Measurements from ENCODE around the gene RELL1.

The RELL1 gene

DNA sequence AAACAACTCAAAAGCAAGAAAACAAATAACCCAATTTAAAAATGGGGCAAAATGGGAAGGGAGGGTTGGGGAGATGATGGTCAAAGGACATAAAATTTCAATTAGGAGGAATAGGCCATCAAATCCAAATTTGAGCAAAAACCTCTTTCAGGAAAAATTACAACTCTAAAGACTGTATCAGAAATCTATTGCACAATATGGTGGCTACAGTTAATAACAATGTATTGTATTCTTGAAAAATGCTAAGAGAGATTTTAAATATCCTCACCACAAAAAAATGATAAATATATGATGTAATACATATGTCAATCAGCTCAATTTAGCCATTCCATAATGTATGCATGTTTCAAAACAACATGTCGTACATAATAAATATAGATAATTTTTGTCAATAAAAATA lies 60.7 kb downstream of the RELL1 start:
- Histone ChIP-seq H3K36me3 (ENCODE audit: control insufficient read depth, insufficient read depth, low read length) (no peaks in the 10 kb centered on the region), H3K27ac (ENCODE audit: insufficient read depth, low read depth, low read length, poor library complexity, severe bottlenecking) (no peak overlapping the region), H3K4me3 (ENCODE audit: insufficient read depth, low read depth, low read length) (no peak overlapping the region), H3K27me3 (ENCODE audit: control insufficient read depth, insufficient read depth, low read length, poor library complexity, severe bottlenecking) (no peaks in the 10 kb centered on the region), H3K4me1 (ENCODE audit: control insufficient read depth, insufficient read depth, low read length) (peaks cover 11% of the 10 kb centered on the region), H3K9me3 (ENCODE audit: control insufficient read depth, low read length) (no peaks in the 10 kb centered on the region)
- WGBS, 2 experiments, result no CpG with 5 or more reads among the region's 1 CpG

DNA sequence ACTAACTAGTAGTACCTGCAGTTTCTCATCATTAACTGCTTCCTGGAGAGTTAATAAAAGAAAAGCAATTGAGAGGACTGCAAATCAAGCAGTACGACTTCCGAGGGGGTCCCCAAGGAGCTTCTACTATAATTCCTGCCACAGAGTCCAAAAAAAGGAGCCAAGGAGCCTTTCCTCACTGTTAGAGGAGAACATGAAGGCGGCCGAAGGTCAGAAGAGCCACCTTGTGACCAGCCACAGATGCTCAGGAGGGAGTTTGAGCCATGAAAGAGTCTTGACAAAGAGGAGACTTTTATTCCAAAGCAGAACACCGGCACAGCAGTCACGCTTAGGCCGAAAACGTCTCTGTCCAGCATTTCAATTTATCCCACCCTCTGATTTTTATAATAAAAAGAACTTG lies 62.2 kb downstream of the RELL1 start:
- Histone ChIP-seq H3K9me3 (ENCODE audit: control insufficient read depth, low read length) (no peaks in the 10 kb centered on the region), H3K27me3 (ENCODE audit: control insufficient read depth, insufficient read depth, low read length, poor library complexity, severe bottlenecking) (no peaks in the 10 kb centered on the region), H3K4me3 (ENCODE audit: insufficient read depth, low read depth, low read length) (no peak overlapping the region), H3K27ac (ENCODE audit: insufficient read depth, low read depth, low read length, poor library complexity, severe bottlenecking) (no peak overlapping the region), H3K36me3 (ENCODE audit: control insufficient read depth, insufficient read depth, low read length) (no peaks in the 10 kb centered on the region), H3K4me1 (ENCODE audit: control insufficient read depth, insufficient read depth, low read length) (peaks cover 11% of the 10 kb centered on the region)
- WGBS, 2 experiments, result 93 to 98% methylated on average over 8 of the region's 8 CpGs

DNA sequence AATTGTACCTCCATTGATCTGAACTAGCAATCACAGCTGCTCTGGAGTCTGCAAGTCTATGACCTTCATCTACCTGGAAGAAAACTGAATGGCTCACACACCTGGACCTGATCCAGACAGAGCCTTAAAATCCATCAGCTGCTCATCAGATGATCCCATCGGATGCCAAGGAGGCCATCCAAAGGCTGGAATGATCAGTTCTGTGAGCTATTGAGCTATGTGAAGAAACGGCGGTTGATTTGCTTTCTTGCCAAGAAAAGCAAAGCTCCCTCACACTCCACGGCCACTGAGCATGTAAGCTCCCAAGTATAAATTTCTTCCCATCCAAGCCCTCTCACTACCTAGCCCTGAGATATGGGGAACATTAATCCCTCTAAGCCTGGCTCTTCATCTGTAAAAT lies 63.1 kb downstream of the RELL1 start:
- H3K27me3 ChIP-seq (ENCODE audit: control insufficient read depth, insufficient read depth, low read length, poor library complexity, severe bottlenecking), result no peaks in the 10 kb centered on the region
- H3K4me3 ChIP-seq (ENCODE audit: insufficient read depth, low read depth, low read length), result no peak overlapping the region
- H3K9me3 ChIP-seq (ENCODE audit: control insufficient read depth, low read length), result no peaks in the 10 kb centered on the region
- 92 to 98% methylated on average over 4 of the region's 4 CpGs for WGBS, 2 experiments
- H3K27ac ChIP-seq (ENCODE audit: insufficient read depth, low read depth, low read length, poor library complexity, severe bottlenecking), result no peak overlapping the region
- H3K36me3 ChIP-seq (ENCODE audit: control insufficient read depth, insufficient read depth, low read length), result no peaks in the 10 kb centered on the region
- H3K4me1 ChIP-seq (ENCODE audit: control insufficient read depth, insufficient read depth, low read length), result peaks cover 10% of the 10 kb centered on the region

DNA sequence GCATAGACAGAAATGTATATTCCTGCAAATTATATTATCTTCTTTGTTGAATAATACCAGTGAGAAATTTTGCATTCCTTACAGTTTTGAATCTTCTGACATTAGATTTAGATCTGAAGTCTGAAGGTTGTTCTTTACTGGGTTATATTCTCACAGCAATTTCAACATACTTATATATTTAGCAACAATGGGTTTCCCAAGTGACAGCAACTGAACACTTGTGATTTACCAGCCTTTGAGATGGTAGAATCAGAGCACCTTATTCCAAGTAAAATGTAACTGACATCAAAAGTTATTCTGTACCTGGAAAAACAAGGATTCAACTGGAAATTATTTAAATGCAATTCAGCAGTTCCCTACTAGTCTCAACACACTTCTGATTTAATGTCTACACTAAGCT lies 66.0 kb downstream of the RELL1 start:
- Histone ChIP-seq H3K27me3 (ENCODE audit: control insufficient read depth, insufficient read depth, low read length, poor library complexity, severe bottlenecking) (no peaks in the 10 kb centered on the region), H3K27ac (ENCODE audit: insufficient read depth, low read depth, low read length, poor library complexity, severe bottlenecking) (no peak overlapping the region), H3K4me1 (ENCODE audit: control insufficient read depth, insufficient read depth, low read length) (no peaks in the 10 kb centered on the region), H3K4me3 (ENCODE audit: insufficient read depth, low read depth, low read length) (no peak overlapping the region), H3K9me3 (ENCODE audit: control insufficient read depth, low read length) (no peaks in the 10 kb centered on the region), H3K36me3 (ENCODE audit: control insufficient read depth, insufficient read depth, low read length) (no peaks in the 10 kb centered on the region)

DNA sequence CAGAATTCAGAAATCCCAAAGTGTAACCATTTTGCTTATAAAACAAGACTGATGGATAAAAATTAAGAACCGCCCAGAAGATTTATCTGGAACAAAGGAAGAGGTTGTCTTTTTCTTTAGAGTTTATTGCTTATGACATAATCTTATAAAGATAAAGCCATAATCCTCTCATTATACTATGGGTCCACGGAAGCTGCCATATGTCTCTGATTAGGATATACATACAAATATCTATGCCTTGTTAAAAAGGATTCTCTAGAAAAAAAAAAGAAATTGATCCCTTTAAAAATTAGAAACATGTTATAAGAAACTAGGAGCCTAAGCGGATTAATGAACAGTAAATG lies 70.5 kb downstream of the RELL1 start:
- Histone ChIP-seq H3K9me3 (ENCODE audit: control insufficient read depth, low read length) (no peaks in the 10 kb centered on the region), H3K27me3 (ENCODE audit: control insufficient read depth, insufficient read depth, low read length, poor library complexity, severe bottlenecking) (no peaks in the 10 kb centered on the region), H3K27ac (ENCODE audit: insufficient read depth, low read depth, low read length, poor library complexity, severe bottlenecking) (no peak overlapping the region), H3K4me1 (ENCODE audit: control insufficient read depth, insufficient read depth, low read length) (no peaks in the 10 kb centered on the region), H3K4me3 (ENCODE audit: insufficient read depth, low read depth, low read length) (no peak overlapping the region), H3K36me3 (ENCODE audit: control insufficient read depth, insufficient read depth, low read length) (no peaks in the 10 kb centered on the region)
- WGBS, 2 experiments, result 100% methylated on average over 1 to 2 of the region's 3 CpGs

DNA sequence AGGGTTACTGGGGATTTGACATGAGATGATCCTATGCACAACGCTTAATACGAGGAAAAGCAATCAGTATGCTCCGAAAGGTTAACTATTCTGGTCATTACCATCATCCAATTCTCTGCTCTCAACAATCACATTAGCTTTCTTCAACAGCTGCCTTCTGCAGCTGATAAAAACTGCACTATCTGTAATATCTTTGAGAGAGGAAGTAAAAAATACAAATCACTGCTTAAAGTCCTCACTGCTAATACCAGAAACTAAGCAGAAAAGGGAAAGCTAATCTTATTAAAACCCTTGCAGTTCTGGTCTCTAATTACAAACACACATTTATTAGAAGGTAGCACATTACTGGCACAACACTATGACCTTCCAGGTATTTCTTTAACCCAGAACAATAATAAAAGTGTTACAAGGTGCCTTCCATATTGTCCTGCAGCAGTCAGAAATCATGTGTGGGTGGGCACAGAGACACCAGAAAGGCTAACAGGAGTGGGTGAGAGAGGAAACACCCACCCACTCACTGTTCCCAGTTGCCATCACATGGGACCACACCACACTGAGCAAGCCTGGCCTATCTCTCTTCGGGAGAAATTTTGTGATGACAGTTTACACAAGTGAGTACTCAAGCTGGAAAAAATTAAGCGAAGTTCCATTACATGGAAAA lies 71.0 kb downstream of the RELL1 start:
- H3K9me3 ChIP-seq (ENCODE audit: control insufficient read depth, low read length), result no peaks in the 10 kb centered on the region
- no peaks in the 10 kb centered on the region for H3K4me1 ChIP-seq (ENCODE audit: control insufficient read depth, insufficient read depth, low read length)
- H3K36me3 ChIP-seq (ENCODE audit: control insufficient read depth, insufficient read depth, low read length), result no peaks in the 10 kb centered on the region
- H3K4me3 ChIP-seq (ENCODE audit: insufficient read depth, low read depth, low read length), result no peak overlapping the region
- H3K27me3 ChIP-seq (ENCODE audit: control insufficient read depth, insufficient read depth, low read length, poor library complexity, severe bottlenecking), result no peaks in the 10 kb centered on the region
- WGBS, 2 experiments, result 95 to 96% methylated on average over 5 of the region's 5 CpGs
- H3K27ac ChIP-seq (ENCODE audit: insufficient read depth, low read depth, low read length, poor library complexity, severe bottlenecking), result no peak overlapping the region

DNA sequence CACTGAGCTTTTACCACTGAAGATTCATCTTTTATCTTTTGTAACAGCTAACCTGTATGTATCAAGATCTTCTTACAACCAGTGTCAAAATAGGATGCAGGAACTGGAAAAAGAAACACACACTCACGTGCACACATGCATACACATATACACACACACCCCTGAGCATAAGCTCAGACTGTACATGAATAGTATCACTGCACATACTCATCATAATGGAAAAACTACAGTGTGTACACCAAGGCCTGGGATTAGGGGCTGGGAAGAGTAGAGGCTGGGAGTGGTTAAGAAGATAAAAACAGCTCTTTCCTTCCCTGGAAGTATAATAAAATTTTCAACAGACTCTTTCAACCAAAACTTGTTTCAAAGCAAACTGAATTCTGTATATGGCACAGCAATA lies 73.4 kb downstream of the RELL1 start:
- Histone ChIP-seq H3K27me3 (ENCODE audit: control insufficient read depth, insufficient read depth, low read length, poor library complexity, severe bottlenecking) (no peaks in the 10 kb centered on the region), H3K4me3 (ENCODE audit: insufficient read depth, low read depth, low read length) (no peak overlapping the region), H3K4me1 (ENCODE audit: control insufficient read depth, insufficient read depth, low read length) (no peaks in the 10 kb centered on the region), H3K9me3 (ENCODE audit: control insufficient read depth, low read length) (no peaks in the 10 kb centered on the region), H3K27ac (ENCODE audit: insufficient read depth, low read depth, low read length, poor library complexity, severe bottlenecking) (no peak overlapping the region), H3K36me3 (ENCODE audit: control insufficient read depth, insufficient read depth, low read length) (no peaks in the 10 kb centered on the region)
- 86 to 100% methylated on average over 1 of the region's 1 CpG for WGBS, 2 experiments

DNA sequence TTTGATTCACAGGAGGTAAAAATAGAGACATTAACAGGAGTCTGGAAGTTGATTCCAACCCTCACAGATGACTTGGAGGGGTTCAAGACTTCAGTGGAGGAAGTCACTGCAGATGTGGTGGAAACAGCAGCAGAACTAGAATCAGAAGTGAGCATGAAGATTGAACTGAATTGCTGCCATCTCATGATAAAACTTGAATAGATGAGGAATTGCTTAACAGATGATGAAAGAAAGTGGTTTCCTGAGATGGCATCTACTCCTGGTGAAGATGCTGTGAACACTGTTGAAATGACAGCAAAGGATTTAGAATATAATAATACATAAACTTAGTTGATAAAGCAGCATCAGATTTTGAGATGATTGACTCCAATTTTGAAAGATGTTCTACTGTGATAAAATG lies 76.5 kb downstream of the RELL1 start:
- Histone ChIP-seq H3K4me3 (ENCODE audit: insufficient read depth, low read depth, low read length) (no peak overlapping the region), H3K27ac (ENCODE audit: insufficient read depth, low read depth, low read length, poor library complexity, severe bottlenecking) (no peak overlapping the region), H3K4me1 (ENCODE audit: control insufficient read depth, insufficient read depth, low read length) (no peaks in the 10 kb centered on the region), H3K9me3 (ENCODE audit: control insufficient read depth, low read length) (no peaks in the 10 kb centered on the region), H3K36me3 (ENCODE audit: control insufficient read depth, insufficient read depth, low read length) (no peaks in the 10 kb centered on the region), H3K27me3 (ENCODE audit: control insufficient read depth, insufficient read depth, low read length, poor library complexity, severe bottlenecking) (no peaks in the 10 kb centered on the region)

DNA sequence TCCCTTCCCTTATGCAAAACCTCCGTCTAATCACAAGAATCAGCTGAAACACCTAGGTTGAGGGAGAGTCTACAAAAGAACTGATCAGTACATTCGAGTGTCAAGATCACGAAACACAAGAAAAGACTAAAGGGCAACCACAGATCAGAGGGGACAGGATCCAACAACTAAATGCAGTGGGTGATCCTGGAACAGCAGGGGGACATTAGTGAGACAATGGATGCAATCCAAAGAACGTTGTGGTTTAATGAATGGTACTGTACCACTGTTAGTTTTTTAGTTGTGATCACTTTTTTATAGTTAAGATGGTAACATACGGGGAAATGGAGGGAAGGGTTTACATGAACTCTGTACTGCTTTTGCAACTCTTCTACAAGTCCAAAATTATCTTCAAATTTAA lies 79.2 kb downstream of the RELL1 start:
- H3K9me3 ChIP-seq (ENCODE audit: control insufficient read depth, low read length), result no peaks in the 10 kb centered on the region
- no peaks in the 10 kb centered on the region for H3K4me1 ChIP-seq (ENCODE audit: control insufficient read depth, insufficient read depth, low read length)
- no peak overlapping the region for H3K4me3 ChIP-seq (ENCODE audit: insufficient read depth, low read depth, low read length)
- WGBS, 2 experiments, result 72 to 74% methylated on average over 4 to 5 of the region's 5 CpGs
- no peak overlapping the region for H3K27ac ChIP-seq (ENCODE audit: insufficient read depth, low read depth, low read length, poor library complexity, severe bottlenecking)
- no peaks in the 10 kb centered on the region for H3K27me3 ChIP-seq (ENCODE audit: control insufficient read depth, insufficient read depth, low read length, poor library complexity, severe bottlenecking)
- no peaks in the 10 kb centered on the region for H3K36me3 ChIP-seq (ENCODE audit: control insufficient read depth, insufficient read depth, low read length)

DNA sequence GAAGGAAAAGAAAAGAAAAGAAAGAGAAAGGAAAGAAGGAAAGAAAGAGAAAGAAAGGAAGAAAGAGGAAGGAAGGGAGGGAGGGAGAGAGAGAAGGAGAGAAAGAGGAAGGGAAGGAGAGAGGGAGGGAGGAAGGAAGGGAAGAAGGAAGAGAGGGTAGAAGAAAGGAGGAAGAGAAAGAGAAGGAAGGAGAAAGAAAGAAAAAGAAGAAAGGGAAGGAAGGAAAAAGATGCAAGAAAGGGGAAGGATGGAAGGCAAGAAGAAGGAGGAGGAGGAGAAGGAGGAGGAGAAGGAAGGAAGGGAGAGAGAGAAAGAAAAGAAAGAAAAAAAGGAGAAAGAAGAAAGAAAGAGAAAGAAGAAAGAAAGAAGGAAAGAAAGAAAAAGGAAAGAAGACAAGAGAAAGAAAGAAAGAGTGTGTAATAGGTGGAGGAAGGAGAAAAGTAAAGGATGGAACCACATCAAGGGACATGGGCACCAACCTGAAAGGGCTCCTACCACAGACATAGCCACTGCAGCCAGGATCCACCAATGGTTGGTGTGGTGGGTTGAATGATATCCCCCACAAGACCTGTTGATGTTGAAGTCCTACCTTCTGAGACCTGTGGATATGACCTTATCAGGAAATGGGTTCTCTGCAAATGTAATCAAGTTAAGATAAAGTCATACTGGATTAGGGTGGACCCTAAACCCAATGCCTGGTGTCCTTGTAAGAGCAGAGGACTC lies 80.2 kb downstream of the RELL1 start:
- no peaks in the 10 kb centered on the region for H3K9me3 ChIP-seq (ENCODE audit: control insufficient read depth, low read length)
- H3K27me3 ChIP-seq (ENCODE audit: control insufficient read depth, insufficient read depth, low read length, poor library complexity, severe bottlenecking), result no peaks in the 10 kb centered on the region
- H3K4me3 ChIP-seq (ENCODE audit: insufficient read depth, low read depth, low read length), result no peak overlapping the region
- no peak overlapping the region for H3K27ac ChIP-seq (ENCODE audit: insufficient read depth, low read depth, low read length, poor library complexity, severe bottlenecking)
- H3K4me1 ChIP-seq (ENCODE audit: control insufficient read depth, insufficient read depth, low read length), result no peaks in the 10 kb centered on the region
- no peaks in the 10 kb centered on the region for H3K36me3 ChIP-seq (ENCODE audit: control insufficient read depth, insufficient read depth, low read length)

DNA sequence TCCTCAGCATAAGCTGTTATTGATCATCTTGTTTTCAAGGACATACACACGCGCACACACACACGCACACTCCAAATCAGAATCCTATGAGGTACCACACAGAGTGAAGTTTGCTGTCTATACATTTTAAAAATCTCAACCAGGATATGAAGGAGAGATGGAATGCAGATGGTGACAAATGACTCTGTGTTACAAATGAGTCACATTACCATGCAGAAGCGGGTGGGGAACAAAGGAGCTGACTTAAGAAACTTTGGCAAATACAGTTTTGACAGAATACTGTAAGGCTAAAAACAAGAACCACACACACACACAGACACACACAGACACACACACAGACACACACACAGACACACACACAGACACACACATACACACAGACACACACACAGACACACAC lies 81.7 kb downstream of the RELL1 start:
- no peak overlapping the region for H3K27ac ChIP-seq (ENCODE audit: insufficient read depth, low read depth, low read length, poor library complexity, severe bottlenecking)
- H3K4me1 ChIP-seq (ENCODE audit: control insufficient read depth, insufficient read depth, low read length), result no peaks in the 10 kb centered on the region
- H3K36me3 ChIP-seq (ENCODE audit: control insufficient read depth, insufficient read depth, low read length), result no peaks in the 10 kb centered on the region
- WGBS, 2 experiments, result 94 to 96% methylated on average over 4 of the region's 4 CpGs
- H3K4me3 ChIP-seq (ENCODE audit: insufficient read depth, low read depth, low read length), result no peak overlapping the region
- no peaks in the 10 kb centered on the region for H3K27me3 ChIP-seq (ENCODE audit: control insufficient read depth, insufficient read depth, low read length, poor library complexity, severe bottlenecking)
- no peaks in the 10 kb centered on the region for H3K9me3 ChIP-seq (ENCODE audit: control insufficient read depth, low read length)

All from ectodermal cell (in vitro differentiated cells).